HepG2 (cell line): ENCODE results near the gene EGFL8. TPM values are rescaled to one million over a fixed set of nuclear protein-coding genes. Genes with fewer than 3 reads are reported as not detected.

Experiments used
- ARNT2 ChIP-seq: sonication (generic); formaldehyde crosslinking; IDR thresholded peaks from 2 replicates; pipeline ENCODE4 v1.8.0; 2022; ENCODE audit warnings: mild to moderate bottlenecking, low read depth, missing genetic modification reagents, moderate library complexity
- DDIT3 ChIP-seq: sonication (generic); formaldehyde crosslinking; IDR thresholded peaks from 2 replicates; pipeline ENCODE4 v1.4.0; 2020; ENCODE audit warnings: mild to moderate bottlenecking, missing genetic modification reagents
- HNRNPL ChIP-seq: fragments of 200-400 bp; formaldehyde crosslinking; IDR thresholded peaks from 2 replicates; pipeline ENCODE4 v1.6.1; 2017; ENCODE audit warnings: mild to moderate bottlenecking, low read depth, low read length
- KLF16 ChIP-seq, 2 experiments: sonication (generic) in 1 of 2; formaldehyde crosslinking in 1 of 2; IDR thresholded peaks; 2 replicates each; pipeline versions ENCODE4 v1.6.1 to v1.8.0; 2016 to 2023; ENCODE audit warnings: missing genetic modification reagents in 2 of 2, missing compliant biosample characterization in 1 of 2
- MBD4 ChIP-seq: IDR thresholded peaks from 2 replicates; pipeline ENCODE4 v1.6.1; 2012; ENCODE audit warnings: low read length, inconsistent platforms, borderline replicate concordance
- PAXIP1 ChIP-seq: sonication (generic); formaldehyde crosslinking; conservative IDR thresholded peaks from 2 replicates; pipeline ENCODE4 v1.4.0; 2020; ENCODE audit warnings: mild to moderate bottlenecking, missing genetic modification reagents, moderate library complexity
- PBX2 ChIP-seq: IDR thresholded peaks from 2 replicates; pipeline ENCODE4 v1.6.1; 2016; ENCODE audit warnings: control low read depth
- PBX3 ChIP-seq: sonication (generic); formaldehyde crosslinking; IDR thresholded peaks from 2 replicates; pipeline ENCODE4 v1.8.1; 2023; ENCODE audit warnings: missing genetic modification reagents, inconsistent platforms, borderline replicate concordance
- POLR2A ChIP-seq, 2 experiments: IDR thresholded peaks; 2 replicates each; pipeline ENCODE4 v1.6.1; 2011; ENCODE audit warnings: low read depth in 2 of 2, low read length in 2 of 2, mild to moderate bottlenecking in 1 of 2, moderate library complexity in 1 of 2; ENCODE audit not compliant: insufficient read depth in 1 of 2
- TERF1 ChIP-seq: sonication (generic); formaldehyde crosslinking; IDR thresholded peaks from 2 replicates; pipeline ENCODE4 v1.8.0; 2022; ENCODE audit warnings: mild to moderate bottlenecking, missing genetic modification reagents, moderate library complexity
- TMF1 ChIP-seq: sonication (generic); formaldehyde crosslinking; IDR thresholded peaks from 2 replicates; pipeline ENCODE4 v1.8.1; 2022; ENCODE audit warnings: low read depth, missing genetic modification reagents
- ZMYM2 ChIP-seq: sonication (generic); formaldehyde crosslinking; IDR thresholded peaks from 2 replicates; pipeline ENCODE4 v1.8.0; 2022; ENCODE audit warnings: mild to moderate bottlenecking, missing genetic modification reagents
- ZNF136 ChIP-seq: sonication (generic); formaldehyde crosslinking; IDR thresholded peaks from 2 replicates; pipeline ENCODE4 v1.8.1; 2022; ENCODE audit warnings: low read depth, mild to moderate bottlenecking, moderate library complexity, missing genetic modification reagents
- ZNF20 ChIP-seq: sonication (generic); formaldehyde crosslinking; IDR thresholded peaks from 2 replicates; pipeline ENCODE4 v1.4.0; 2020; ENCODE audit warnings: mild to moderate bottlenecking, moderate library complexity, missing genetic modification reagents
- ZNF362 ChIP-seq: sonication (generic); formaldehyde crosslinking; IDR thresholded peaks from 2 replicates; pipeline ENCODE4 v1.4.0; 2020; ENCODE audit warnings: missing genetic modification reagents, mild to moderate bottlenecking, borderline replicate concordance
- ZNF772 ChIP-seq: sonication (generic); formaldehyde crosslinking; IDR thresholded peaks from 2 replicates; pipeline ENCODE4 v1.5.0; 2020; ENCODE audit warnings: mild to moderate bottlenecking, missing genetic modification reagents
- polyA plus RNA-seq, 8 experiments: library from polyadenylated mRNA; depleted of rRNA in 3 of 8; stranded (reverse) in 7 of 8; unstranded in 1 of 8; fragments of >200 nt; fragmentation: Illumina TruSeq in 4 of 8; extraction: Trizol in 4 of 8; gene quantifications; 2 replicates each; pipeline versions ENCODE4 v1.2.1 to v1.2.3, GENCODE V29; 2011 to 2016; ENCODE audit warnings: low read depth in 4 of 8, missing spikeins in 1 of 8, mixed read lengths in 1 of 8; ENCODE audit not compliant: insufficient read depth in 1 of 8
- total RNA-seq, 5 experiments: library from RNA; depleted of rRNA; stranded (reverse); fragments of >200 nt; fragmentation: Illumina TruSeq; extraction: Trizol; gene quantifications; 2 replicates each; pipeline ENCODE4 v1.2.3, GENCODE V29; 2016; ENCODE audit warnings: low read depth in 1 of 5

The EGFL8 gene
- total and polyA plus RNA-seq, 2 of the 13 experiments (the other 11 are each of a cell fraction or from before 2014, with no cell fraction given) = 10.0 to 11.5 TPM

GRCh38 chr6:32176476-32177182 is 12.2 kb downstream of the EGFL8 start (continued):
- TF ChIP-seq PAXIP1 (CRISPR knock-in tag) (0 out of 2 replicates have a peak, but pooled peaks have one; percentile 50), ZMYM2 (CRISPR knock-in tag) (0 out of 2 replicates have a peak, but pooled peaks have one; percentile 43), MBD4 (no peak), ZNF136 (no peak), ZNF362 (no peak), POLR2A (IDR thresholded peaks at IDR 0.05; ENCODE audit: insufficient read depth in 1 of 2, low read depth in 2 of 2, low read length in 2 of 2) (no peak; a peak in 1 of 4 replicates), TMF1 (no peak), ZNF772 (no peak), PBX2 (CRISPR knock-in tag) (no peak), PBX3 (CRISPR knock-in tag) (no peak), TERF1 (CRISPR knock-in tag) (no peak), ARNT2 (no peak), HNRNPL (no peak), KLF16 (CRISPR knock-in tag; IDR thresholded peaks at IDR 0.05) (peak in 1 of 2 experiments; percentile 9; a peak in 1 of 4 replicates), ZNF20 (CRISPR knock-in tag) (no peak), DDIT3 (no peak)
